ENCODE results near the gene FARS2.

Gene FARS2

DNA sequence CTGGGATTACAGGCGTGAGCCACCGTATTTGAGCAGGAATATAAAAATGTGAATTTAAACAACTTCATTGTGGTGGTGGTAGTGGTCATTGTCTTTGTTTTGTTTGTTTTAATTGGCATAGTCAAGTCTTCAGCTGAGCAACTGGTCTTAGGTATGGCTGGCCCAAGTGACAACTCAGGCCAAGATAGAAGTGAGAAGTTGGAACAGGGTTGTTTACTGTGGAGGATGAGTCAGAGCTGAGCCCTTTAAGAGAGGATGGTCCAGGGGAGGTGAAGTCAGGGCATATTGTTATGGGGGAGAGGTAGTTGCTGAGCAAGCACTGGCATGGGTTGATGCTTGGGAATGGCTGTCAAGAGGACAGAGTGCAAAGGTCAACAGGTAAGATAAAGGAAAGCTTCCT lies 308.2 kb downstream of the FARS2 start:
- Histone ChIP-seq H3K27me3 (replicated peaks; ENCODE audit: control insufficient read depth, insufficient read depth, low read length) (no peaks in the 10 kb centered on the region), H3K36me3 (ENCODE audit: control insufficient read depth, insufficient read depth, low read length) (no peaks in the 10 kb centered on the region), H3K4me3 (replicated peaks; ENCODE audit: low read depth, low read length) (no peak overlapping the region)
- no peak for TF ChIP-seq CTCF (IDR thresholded peaks at IDR 0.05; ENCODE audit: insufficient read depth, low read length, poor library complexity, severe bottlenecking)
- no peak for DNase-seq (ENCODE audit: extremely low read depth, insufficient read length)

DNA sequence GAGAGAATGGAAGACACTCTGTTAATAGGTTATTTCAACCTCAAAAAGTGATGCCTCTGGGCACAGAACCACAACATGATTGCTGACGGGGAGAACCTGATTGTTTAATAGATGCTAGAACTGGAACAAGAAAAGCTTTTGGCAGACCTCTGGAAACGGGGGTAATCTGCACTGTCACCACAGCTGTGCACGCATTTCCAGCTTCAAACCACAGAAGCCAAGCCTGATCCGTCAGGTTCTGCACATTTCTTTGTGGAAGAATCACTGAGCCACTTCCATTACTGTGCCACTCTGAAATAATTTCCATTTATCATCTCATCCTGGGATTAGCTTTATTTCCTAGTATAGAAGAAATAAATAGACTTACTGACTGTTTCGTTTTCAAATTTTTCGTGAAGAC lies 309.3 kb downstream of the FARS2 start:
- no peak for DNase-seq (ENCODE audit: extremely low read depth, insufficient read length)
- Histone ChIP-seq H3K27me3 (replicated peaks; ENCODE audit: control insufficient read depth, insufficient read depth, low read length) (no peaks in the 10 kb centered on the region), H3K4me3 (replicated peaks; ENCODE audit: low read depth, low read length) (no peak overlapping the region), H3K36me3 (ENCODE audit: control insufficient read depth, insufficient read depth, low read length) (no peaks in the 10 kb centered on the region; the same call in 1 of the 2 replicates)
- no peak for TF ChIP-seq CTCF (IDR thresholded peaks at IDR 0.05; ENCODE audit: insufficient read depth, low read length, poor library complexity, severe bottlenecking)

DNA sequence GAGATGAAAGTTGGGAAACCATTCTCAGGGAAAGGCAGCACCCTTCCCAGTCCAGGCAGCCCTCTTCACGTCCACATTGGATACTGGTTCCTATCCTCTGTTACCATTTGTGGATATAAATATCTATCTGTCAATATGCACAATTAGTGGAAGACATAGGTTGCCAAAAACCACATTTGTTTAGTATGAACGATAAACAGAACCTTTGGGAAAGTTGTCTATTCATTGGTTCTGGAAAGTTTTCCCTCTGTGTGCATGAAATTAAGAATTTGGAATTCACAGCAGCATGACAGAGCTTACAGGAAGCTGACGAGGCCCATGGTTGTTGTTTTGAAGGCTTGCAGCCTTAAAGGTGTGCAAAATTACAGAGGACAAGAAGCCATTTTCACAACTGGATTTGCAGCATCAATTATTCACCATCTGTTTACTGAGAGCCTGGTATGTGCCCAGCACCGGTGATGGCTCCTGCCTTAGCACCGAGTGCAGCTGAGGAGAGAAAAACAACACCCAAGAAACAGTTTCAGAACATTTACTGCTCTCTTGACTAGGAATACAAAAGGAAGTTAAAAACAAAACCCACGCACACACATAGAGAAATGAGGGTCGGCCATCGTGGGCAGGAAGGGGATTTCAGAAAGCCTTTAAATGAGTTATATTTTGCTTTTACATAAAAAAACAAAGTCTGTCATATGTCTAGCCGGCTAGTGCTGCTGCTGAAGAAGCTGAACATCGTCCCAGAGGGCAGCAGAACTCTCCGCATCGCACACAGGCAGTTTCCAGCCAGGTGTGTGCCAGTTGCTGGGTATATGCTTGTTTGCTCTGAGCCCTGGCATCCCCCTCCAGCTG lies 319.6 kb downstream of the FARS2 start:
- no peaks in the 10 kb centered on the region for H3K36me3 ChIP-seq (ENCODE audit: control insufficient read depth, insufficient read depth, low read length)
- no peak for TF ChIP-seq CTCF (IDR thresholded peaks at IDR 0.05; ENCODE audit: insufficient read depth, low read length, poor library complexity, severe bottlenecking)
- no peak for DNase-seq (ENCODE audit: extremely low read depth, insufficient read length)
- no peaks in the 10 kb centered on the region for H3K27me3 ChIP-seq (replicated peaks; ENCODE audit: control insufficient read depth, insufficient read depth, low read length)
- no peak overlapping the region for H3K4me3 ChIP-seq (replicated peaks; ENCODE audit: low read depth, low read length)

DNA sequence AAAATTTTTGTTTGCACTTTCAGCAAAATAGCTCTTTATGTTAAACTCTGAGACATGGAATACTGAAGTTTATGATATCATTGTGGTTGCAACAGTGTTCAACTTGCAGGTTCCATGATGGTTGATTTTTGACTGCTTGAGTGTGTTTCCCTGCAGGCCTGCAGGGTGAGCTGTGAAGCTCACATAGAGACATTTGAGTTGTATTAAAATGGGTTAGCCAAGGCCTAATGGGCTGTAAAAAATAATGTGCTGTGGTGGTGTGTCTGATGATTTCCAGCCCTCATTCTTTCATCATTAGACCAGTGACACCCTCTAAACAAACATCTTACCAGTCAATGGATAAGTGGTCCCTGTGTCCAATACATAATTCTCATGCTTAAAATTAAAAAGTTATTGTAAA lies 321.4 kb downstream of the FARS2 start:
- Histone ChIP-seq H3K36me3 (ENCODE audit: control insufficient read depth, insufficient read depth, low read length) (no peaks in the 10 kb centered on the region), H3K27me3 (replicated peaks; ENCODE audit: control insufficient read depth, insufficient read depth, low read length) (no peaks in the 10 kb centered on the region), H3K4me3 (replicated peaks; ENCODE audit: low read depth, low read length) (no peak overlapping the region)
- no peak for DNase-seq (ENCODE audit: extremely low read depth, insufficient read length)
- TF ChIP-seq CTCF (IDR thresholded peaks at IDR 0.05; ENCODE audit: insufficient read depth, low read length, poor library complexity, severe bottlenecking) = no peak

DNA sequence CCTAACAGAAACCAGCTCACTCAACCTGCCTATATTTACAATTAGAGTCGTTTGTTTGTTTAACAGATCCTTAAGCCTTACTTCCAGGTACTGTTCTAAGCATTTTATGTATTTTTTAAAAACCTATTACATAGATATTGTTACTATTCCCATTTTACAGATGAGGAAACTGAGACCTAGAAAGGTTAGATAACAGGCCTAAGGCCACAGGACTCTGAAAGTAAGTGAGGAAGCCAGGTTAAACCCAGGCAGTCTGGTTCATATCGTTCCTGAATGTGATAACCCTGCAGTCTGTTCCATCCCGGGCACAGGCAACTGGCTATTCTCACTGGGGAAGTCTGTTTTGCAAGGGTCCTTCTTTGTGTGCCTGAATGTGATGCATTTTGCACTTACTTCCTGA lies 322.2 kb downstream of the FARS2 start:
- no peak for TF ChIP-seq CTCF (IDR thresholded peaks at IDR 0.05; ENCODE audit: insufficient read depth, low read length, poor library complexity, severe bottlenecking)

More for the DNA sequence above, 322.2 kb downstream of the FARS2 start:
- Histone ChIP-seq H3K4me3 (replicated peaks; ENCODE audit: low read depth, low read length) (no peak overlapping the region), H3K27me3 (replicated peaks; ENCODE audit: control insufficient read depth, insufficient read depth, low read length) (no peaks in the 10 kb centered on the region), H3K36me3 (ENCODE audit: control insufficient read depth, insufficient read depth, low read length) (no peaks in the 10 kb centered on the region)
- DNase-seq (ENCODE audit: extremely low read depth, insufficient read length) = no peak
